ENCODE results near the gene UNKL. TPM values are rescaled to one million over a fixed set of nuclear protein-coding genes. Genes with fewer than 3 reads are reported as not detected.

The UNKL gene
- total RNA-seq, 1 donor from 2014 or later: 30.7 TPM

GRCh38 chr16:1447965-1448364, 33.5 kb upstream of the UNKL start:
- no peak for DNase-seq
- no peak overlapping the region for H3K27ac Mint-ChIP-seq (ENCODE audit: unreplicated experiment)
- TF ChIP-seq CTCF (IDR thresholded peaks at IDR 0.05; ENCODE audit: partially characterized antibody, unreplicated experiment): no peak
- H3K9me3 Mint-ChIP-seq (ENCODE audit: unreplicated experiment): peaks cover 2% of the 10 kb centered on the region
- H3K36me3 Mint-ChIP-seq (ENCODE audit: unreplicated experiment): no peaks in the 10 kb centered on the region
- H3K27me3 Mint-ChIP-seq (ENCODE audit: unreplicated experiment): peaks cover 2% of the 10 kb centered on the region
- H3K4me3 Mint-ChIP-seq (ENCODE audit: unreplicated experiment): no peak overlapping the region
- H3K4me1 Mint-ChIP-seq (ENCODE audit: low read depth, unreplicated experiment): no peaks in the 10 kb centered on the region

- H3K4me1 Mint-ChIP-seq (ENCODE audit: low read depth, unreplicated experiment): no peaks in the 10 kb centered on the region
- peaks cover 2% of the 10 kb centered on the region for H3K9me3 Mint-ChIP-seq (ENCODE audit: unreplicated experiment)
- no peak overlapping the region for H3K27ac Mint-ChIP-seq (ENCODE audit: unreplicated experiment)
- H3K4me3 Mint-ChIP-seq (ENCODE audit: unreplicated experiment): no peak overlapping the region
- H3K36me3 Mint-ChIP-seq (ENCODE audit: unreplicated experiment): no peaks in the 10 kb centered on the region
- TF ChIP-seq CTCF (IDR thresholded peaks at IDR 0.05; ENCODE audit: partially characterized antibody, unreplicated experiment): no peak
- H3K27me3 Mint-ChIP-seq (ENCODE audit: unreplicated experiment): no peaks in the 10 kb centered on the region
- DNase-seq: no peak
Observed at GRCh38 chr16:1446296-1447080, 32.0 kb upstream of the UNKL start.

- no peak for TF ChIP-seq CTCF (IDR thresholded peaks at IDR 0.05; ENCODE audit: partially characterized antibody, unreplicated experiment)
- H3K9me3 Mint-ChIP-seq (ENCODE audit: unreplicated experiment): peaks cover 2% of the 10 kb centered on the region
- no peak overlapping the region for H3K4me3 Mint-ChIP-seq (ENCODE audit: unreplicated experiment)
- H3K27me3 Mint-ChIP-seq (ENCODE audit: unreplicated experiment): no peaks in the 10 kb centered on the region
- H3K27ac Mint-ChIP-seq (ENCODE audit: unreplicated experiment): no peak overlapping the region
- no peaks in the 10 kb centered on the region for H3K4me1 Mint-ChIP-seq (ENCODE audit: low read depth, unreplicated experiment)
- DNase-seq: no peak
- no peaks in the 10 kb centered on the region for H3K36me3 Mint-ChIP-seq (ENCODE audit: unreplicated experiment)
Observed at GRCh38 chr16:1445518-1446203, 31.2 kb upstream of the UNKL start.

- no peaks in the 10 kb centered on the region for H3K36me3 Mint-ChIP-seq (ENCODE audit: unreplicated experiment)
- no peak overlapping the region for H3K4me3 Mint-ChIP-seq (ENCODE audit: unreplicated experiment)
- no peak for TF ChIP-seq CTCF (IDR thresholded peaks at IDR 0.05; ENCODE audit: partially characterized antibody, unreplicated experiment)
- no peak for DNase-seq
- H3K9me3 Mint-ChIP-seq (ENCODE audit: unreplicated experiment): peaks cover 2% of the 10 kb centered on the region
- no peaks in the 10 kb centered on the region for H3K27me3 Mint-ChIP-seq (ENCODE audit: unreplicated experiment)
- no peaks in the 10 kb centered on the region for H3K4me1 Mint-ChIP-seq (ENCODE audit: low read depth, unreplicated experiment)
- H3K27ac Mint-ChIP-seq (ENCODE audit: unreplicated experiment): no peak overlapping the region
Observed at GRCh38 chr16:1444730-1445517, 30.4 kb upstream of the UNKL start.
